ENCODE data around the gene MKLN1. TPM values are rescaled to one million over a fixed set of nuclear protein-coding genes. Genes with fewer than 3 reads are reported as not detected.

The MKLN1 gene
- total RNA-seq, 1 donor from 2014 or later: 61.7 TPM

DNA sequence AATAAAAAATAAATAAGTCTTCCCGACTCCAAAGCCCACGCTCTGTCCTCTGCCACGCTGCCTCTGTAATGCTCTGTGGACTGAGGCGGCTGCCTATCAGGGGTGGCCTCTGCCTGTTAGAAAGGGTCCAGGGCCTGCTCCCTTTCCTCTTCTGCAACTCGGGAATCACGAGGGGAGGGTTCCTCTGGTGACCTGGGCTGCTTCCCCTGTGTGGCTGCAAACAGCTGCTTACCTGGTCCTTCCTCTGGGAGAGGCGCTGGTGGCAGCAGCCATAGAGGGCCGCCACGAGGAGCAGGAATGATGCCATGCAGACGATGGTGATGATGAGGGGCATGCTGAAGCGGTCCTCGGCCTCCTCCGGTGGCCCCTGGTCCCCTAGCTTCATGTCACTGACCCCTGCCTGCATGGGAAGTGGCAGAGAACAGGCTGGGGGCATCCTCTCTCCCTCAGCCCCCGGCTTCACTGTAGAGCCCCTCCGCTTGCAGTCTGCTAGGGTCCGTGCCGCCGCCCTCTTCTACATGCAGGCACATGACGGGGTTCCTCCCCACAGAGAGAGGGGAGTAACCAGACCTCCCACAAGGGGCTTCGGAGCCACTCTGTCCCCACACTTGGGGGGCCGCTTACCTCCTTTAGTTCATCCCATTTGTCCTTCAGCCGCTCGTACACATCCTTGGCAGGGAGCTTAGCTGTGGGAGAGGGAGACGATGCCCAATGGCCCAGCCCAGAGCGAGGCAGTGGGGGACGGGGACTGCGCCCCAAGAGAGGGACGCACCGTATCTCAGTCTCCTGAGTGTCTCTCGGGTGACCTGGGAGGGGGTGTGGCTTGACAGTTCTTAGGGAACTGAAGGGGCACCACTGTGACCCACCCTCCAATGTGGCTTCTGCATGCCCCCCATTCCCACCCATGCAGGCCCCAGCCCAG is 178.2 kb downstream of the MKLN1 start:
- Mint-ChIP-seq H3K4me1 (peaks cover 13% of the 10 kb centered on the region), H3K27me3 (ENCODE audit: low read depth) (no peaks in the 10 kb centered on the region), H3K27ac (no peak overlapping the region), H3K4me3 (no peak overlapping the region), H3K36me3 (peaks cover 5% of the 10 kb centered on the region), H3K9me3 (no peaks in the 10 kb centered on the region)
- DNase-seq (ENCODE audit: low spot score in 2 of 2, unreplicated experiment in 2 of 2): no peak
- no peak for TF ChIP-seq CTCF (IDR thresholded peaks at IDR 0.05; ENCODE audit: unreplicated experiment)

DNA sequence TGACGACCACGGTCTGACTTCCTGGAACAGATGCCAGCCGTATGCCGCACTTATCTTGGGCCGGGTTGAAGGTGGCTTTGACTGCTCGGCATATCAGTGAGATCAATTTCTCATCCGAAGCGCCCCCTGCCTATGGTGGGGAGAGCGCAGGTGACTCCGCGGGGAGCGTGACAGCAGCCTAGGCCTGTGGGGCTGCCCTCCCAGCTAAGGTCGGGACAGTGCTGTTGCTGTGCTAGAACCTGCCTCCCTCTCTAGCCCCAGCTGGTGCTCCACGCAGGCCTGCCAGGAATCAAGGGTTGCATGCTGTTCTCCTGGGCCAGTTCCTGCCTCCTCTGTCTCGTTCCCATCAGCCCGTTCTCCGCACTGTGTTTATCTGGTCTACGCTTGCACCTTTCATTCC is 178.9 kb downstream of the MKLN1 start:
- H3K4me3 Mint-ChIP-seq: no peak overlapping the region
- no peak overlapping the region for H3K27ac Mint-ChIP-seq
- H3K36me3 Mint-ChIP-seq: peaks cover 8% of the 10 kb centered on the region
- H3K4me1 Mint-ChIP-seq: peaks cover 13% of the 10 kb centered on the region
- H3K27me3 Mint-ChIP-seq (ENCODE audit: low read depth): no peaks in the 10 kb centered on the region
- DNase-seq (ENCODE audit: low spot score in 2 of 2, unreplicated experiment in 2 of 2): no peak
- no peaks in the 10 kb centered on the region for H3K9me3 Mint-ChIP-seq
- no peak for TF ChIP-seq CTCF (IDR thresholded peaks at IDR 0.05; ENCODE audit: unreplicated experiment)

- Mint-ChIP-seq H3K4me1 (peaks cover 9% of the 10 kb centered on the region), H3K4me3 (no peak overlapping the region), H3K36me3 (peaks cover 10% of the 10 kb centered on the region), H3K27ac (no peak overlapping the region), H3K9me3 (no peaks in the 10 kb centered on the region), H3K27me3 (ENCODE audit: low read depth) (no peaks in the 10 kb centered on the region)
- peak; percentile 67 to 83 for DNase-seq (ENCODE audit: low spot score in 2 of 2, unreplicated experiment in 2 of 2)
- peak; percentile 80 for TF ChIP-seq CTCF (IDR thresholded peaks at IDR 0.05; ENCODE audit: unreplicated experiment)
Measured at GRCh38 chr7:131507592-131508331, 180.1 kb downstream of the MKLN1 start.

- Mint-ChIP-seq H3K9me3 (no peaks in the 10 kb centered on the region), H3K36me3 (peaks cover 10% of the 10 kb centered on the region), H3K27me3 (ENCODE audit: low read depth) (no peaks in the 10 kb centered on the region), H3K27ac (peak overlapping the region; percentile 53), H3K4me3 (no peak overlapping the region), H3K4me1 (peaks cover 9% of the 10 kb centered on the region)
- DNase-seq (ENCODE audit: low spot score in 2 of 2, unreplicated experiment in 2 of 2): no peak
- TF ChIP-seq CTCF (IDR thresholded peaks at IDR 0.05; ENCODE audit: unreplicated experiment): no peak
Measured at GRCh38 chr7:131508754-131509486, 181.2 kb downstream of the MKLN1 start.

GRCh38 chr7:131509781-131510180 is 182.1 kb downstream of the MKLN1 start:
- no peak overlapping the region for H3K27ac Mint-ChIP-seq
- H3K9me3 Mint-ChIP-seq: no peaks in the 10 kb centered on the region
- no peaks in the 10 kb centered on the region for H3K27me3 Mint-ChIP-seq (ENCODE audit: low read depth)
- no peak overlapping the region for H3K4me3 Mint-ChIP-seq
- no peak for DNase-seq (ENCODE audit: low spot score in 2 of 2, unreplicated experiment in 2 of 2)
- peaks cover 9% of the 10 kb centered on the region for H3K4me1 Mint-ChIP-seq
- H3K36me3 Mint-ChIP-seq: peaks cover 9% of the 10 kb centered on the region
- no peak for TF ChIP-seq CTCF (IDR thresholded peaks at IDR 0.05; ENCODE audit: unreplicated experiment)
